Right lobe of liver (tissue), 4 donors: Measurements from ENCODE around the gene SPRR3.

ENCODE experiments used
- CTCF ChIP-seq, 4 donors: fragments of 200-600 bp in 3 of 4; fragments of 450-650 bp in 1 of 4; IDR thresholded peaks; one replicate each; pipeline versions ENCODE4 v1.5.1 to v1.8.0; 2016 to 2022; ENCODE audit warnings: antibody characterized with exemption in 4 of 4, mild to moderate bottlenecking in 2 of 4
- POLR2A ChIP-seq: fragments of 450-650 bp; IDR thresholded peaks from one replicate; pipeline ENCODE4 v1.6.1; 2017; ENCODE audit warnings: antibody characterized with exemption, mild to moderate bottlenecking
- donor health status: DM: no; HTN: no; CAD: no.
- donor health status: DM: no; HTN: no; CAD: no.
- donor health status: DM: no; HTN: yes; CAD: no.

GRCh38 chr1:152995842-152996241, 5.7 kb upstream of the SPRR3 start:
- no peak for TF ChIP-seq CTCF (IDR thresholded peaks at IDR 0.05)
- no peak for TF ChIP-seq POLR2A
